ENCODE data around the gene EXOC2.

DNA sequence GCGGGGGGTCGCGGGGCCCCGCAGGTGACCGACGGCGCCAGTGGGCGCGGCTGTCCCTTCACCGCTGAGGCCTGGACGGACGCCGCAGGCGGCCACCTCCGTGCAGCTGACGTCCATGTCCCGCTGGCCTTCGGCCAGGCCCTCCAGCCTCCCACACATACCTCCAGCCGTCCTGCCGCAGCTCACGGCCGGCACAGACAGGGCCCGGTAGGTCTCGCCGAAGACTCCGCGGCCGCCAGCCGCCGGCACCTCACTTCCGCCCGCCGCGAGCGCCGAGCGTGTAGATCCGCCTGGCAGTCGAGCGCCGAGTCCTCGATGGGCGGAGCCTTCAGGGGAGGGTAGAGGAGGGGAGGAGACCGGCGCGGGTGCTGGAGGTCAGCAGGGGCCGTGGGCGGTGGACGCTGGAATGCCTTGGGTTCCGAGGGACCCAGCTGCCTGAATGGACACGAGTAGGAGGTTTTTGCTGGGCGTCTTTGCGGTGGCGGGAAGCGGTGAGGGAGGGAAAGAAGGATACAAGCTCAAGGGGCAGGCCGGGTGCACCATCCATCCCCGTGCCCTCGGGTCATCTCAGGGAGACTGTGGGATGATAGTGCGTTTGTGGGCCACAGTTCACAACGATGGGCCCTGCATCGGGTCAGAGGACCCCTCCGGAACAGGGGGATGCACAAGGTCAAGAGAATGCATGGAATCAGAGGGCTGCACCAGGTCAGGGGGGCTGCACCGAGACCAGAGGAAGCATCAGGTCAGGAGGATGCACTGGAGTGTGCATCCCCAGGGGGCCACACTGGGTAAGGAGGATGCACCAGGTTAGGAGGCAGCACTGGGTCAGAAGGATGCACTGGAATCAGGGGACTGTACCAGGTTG lies at the start of gene EXOC2:
- TF ChIP-seq, protein P1, sequence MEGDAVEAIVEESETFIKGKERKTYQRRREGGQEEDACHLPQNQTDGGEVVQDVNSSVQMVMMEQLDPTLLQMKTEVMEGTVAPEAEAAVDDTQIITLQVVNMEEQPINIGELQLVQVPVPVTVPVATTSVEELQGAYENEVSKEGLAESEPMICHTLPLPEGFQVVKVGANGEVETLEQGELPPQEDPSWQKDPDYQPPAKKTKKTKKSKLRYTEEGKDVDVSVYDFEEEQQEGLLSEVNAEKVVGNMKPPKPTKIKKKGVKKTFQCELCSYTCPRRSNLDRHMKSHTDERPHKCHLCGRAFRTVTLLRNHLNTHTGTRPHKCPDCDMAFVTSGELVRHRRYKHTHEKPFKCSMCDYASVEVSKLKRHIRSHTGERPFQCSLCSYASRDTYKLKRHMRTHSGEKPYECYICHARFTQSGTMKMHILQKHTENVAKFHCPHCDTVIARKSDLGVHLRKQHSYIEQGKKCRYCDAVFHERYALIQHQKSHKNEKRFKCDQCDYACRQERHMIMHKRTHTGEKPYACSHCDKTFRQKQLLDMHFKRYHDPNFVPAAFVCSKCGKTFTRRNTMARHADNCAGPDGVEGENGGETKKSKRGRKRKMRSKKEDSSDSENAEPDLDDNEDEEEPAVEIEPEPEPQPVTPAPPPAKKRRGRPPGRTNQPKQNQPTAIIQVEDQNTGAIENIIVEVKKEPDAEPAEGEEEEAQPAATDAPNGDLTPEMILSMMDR (IDR thresholded peaks at IDR 0.05), result no peak
- TF ChIP-seq EP300 (IDR thresholded peaks at IDR 0.05) (no peak), POLR2A (IDR thresholded peaks at IDR 0.05) (peak; percentile 38 to 42)
